H1 (cell line): ENCODE results near the gene SLC13A3. TPM values are rescaled to one million over a fixed set of nuclear protein-coding genes. Genes with fewer than 3 reads are reported as not detected.

ENCODE experiments used
- HDAC6 ChIP-seq: IDR thresholded peaks from one replicate; pipeline ENCODE4 v1.7.1; 2012; ENCODE audit warnings: low read depth, mild to moderate bottlenecking, inconsistent platforms, low read length, moderate library complexity
- MAFK ChIP-seq: IDR thresholded peaks from 2 replicates; pipeline ENCODE4 v1.6.1; 2012; ENCODE audit warnings: low read depth, mild to moderate bottlenecking, improper control_type of control experiment, low read length
- PHF8 ChIP-seq: fragments of 200-600 bp; sonication (generic); conservative IDR thresholded peaks from 2 replicates; pipeline ENCODE4 v1.7.1; 2012; ENCODE audit warnings: low read depth, mild to moderate bottlenecking, inconsistent platforms, low read length, moderate library complexity
- polyA plus RNA-seq, 7 experiments: library from polyadenylated mRNA; depleted of rRNA in 3 of 7; stranded (reverse) in 5 of 7; unstranded in 2 of 7; fragments of >200 nt in 5 of 7; fragments of 200-250 nt in 2 of 7; gene quantifications; 1 replicate in 5 of 7; 2 replicates in 1 of 7; 4 replicates in 1 of 7; pipeline versions ENCODE4 v1.2.1 to v1.2.3, GENCODE V29; 2011 to 2013; ENCODE audit warnings: missing spikeins in 2 of 7, mixed read lengths in 2 of 7
- total RNA-seq: library from RNA; stranded (reverse); fragmentation: NEBNext Ultra II Directional; extraction: Animal tissue kit (Norgen Biotek cat#: 25700); gene quantifications from 2 replicates; pipeline ENCODE4 v1.2.1, GENCODE V29; 2021
- TF ChIP-seq, protein P1 (sequence below): IDR thresholded peaks from 2 replicates; pipeline ENCODE4 v1.6.1; 2011; ENCODE audit warnings: low read depth, mild to moderate bottlenecking, low read length; ENCODE audit not compliant: insufficient read depth

SLC13A3 gene
- total and polyA plus RNA-seq, 2 of the 8 experiments (the other 6 are each of a cell fraction or from before 2014, with no cell fraction given) = 9.4 to 12.6 TPM

DNA sequence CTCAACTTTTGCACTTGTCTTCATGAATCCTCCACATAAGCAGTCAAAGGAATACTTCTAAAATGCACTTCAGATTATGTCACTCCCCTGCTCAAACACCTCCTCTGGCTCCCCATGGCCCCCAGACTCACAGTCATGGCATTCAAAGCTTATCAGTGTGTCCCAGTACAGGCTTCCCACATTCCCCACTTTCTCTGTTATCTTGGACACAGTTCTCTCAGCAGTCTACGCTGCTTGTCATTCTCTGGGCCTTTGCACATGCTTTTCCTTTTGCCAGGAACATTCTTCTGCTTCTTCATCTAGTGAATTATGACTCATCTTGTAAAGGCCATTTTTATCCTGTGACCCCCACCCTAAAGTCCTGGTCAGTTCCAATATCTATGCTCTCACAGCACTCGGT is 31.8 kb downstream of the SLC13A3 start (continued):
- no peak for TF ChIP-seq MAFK
- no peak for TF ChIP-seq HDAC6
- no peak for TF ChIP-seq PHF8
- TF ChIP-seq, protein P1, sequence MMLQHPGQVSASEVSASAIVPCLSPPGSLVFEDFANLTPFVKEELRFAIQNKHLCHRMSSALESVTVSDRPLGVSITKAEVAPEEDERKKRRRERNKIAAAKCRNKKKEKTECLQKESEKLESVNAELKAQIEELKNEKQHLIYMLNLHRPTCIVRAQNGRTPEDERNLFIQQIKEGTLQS = no peak
- TF ChIP-seq, all 59 proteins: peak for 0
